ENCODE measurements around the gene ANAPC5.

Gene ANAPC5

GRCh38 chr12:121288986-121289385 is 63.2 kb downstream of the ANAPC5 start:
- Histone ChIP-seq H3K36me3 (ENCODE audit: control insufficient read depth, insufficient read depth, low read length) (no peaks in the 10 kb centered on the region; the same call in none of the 2 replicates), H3K4me3 (replicated peaks; ENCODE audit: low read depth, low read length) (no peak overlapping the region), H3K27me3 (replicated peaks; ENCODE audit: control insufficient read depth, insufficient read depth, low read length) (no peaks in the 10 kb centered on the region)
- TF ChIP-seq CTCF (IDR thresholded peaks at IDR 0.05; ENCODE audit: insufficient read depth, low read length, poor library complexity, severe bottlenecking): no peak
- DNase-seq (ENCODE audit: extremely low read depth, insufficient read length): no peak

- DNase-seq (ENCODE audit: extremely low read depth, insufficient read length): no peak
- Histone ChIP-seq H3K36me3 (ENCODE audit: control insufficient read depth, insufficient read depth, low read length) (peaks cover 2% of the 10 kb centered on the region), H3K27me3 (replicated peaks; ENCODE audit: control insufficient read depth, insufficient read depth, low read length) (no peaks in the 10 kb centered on the region), H3K4me3 (replicated peaks; ENCODE audit: low read depth, low read length) (no peak overlapping the region)
- no peak for TF ChIP-seq CTCF (IDR thresholded peaks at IDR 0.05; ENCODE audit: insufficient read depth, low read length, poor library complexity, severe bottlenecking)
Observed at GRCh38 chr12:121288158-121288845, 63.9 kb downstream of the ANAPC5 start.

- H3K36me3 ChIP-seq (ENCODE audit: control insufficient read depth, insufficient read depth, low read length): peaks cover 3% of the 10 kb centered on the region
- no peaks in the 10 kb centered on the region for H3K27me3 ChIP-seq (replicated peaks; ENCODE audit: control insufficient read depth, insufficient read depth, low read length)
- TF ChIP-seq CTCF (IDR thresholded peaks at IDR 0.05; ENCODE audit: insufficient read depth, low read length, poor library complexity, severe bottlenecking): no peak
- no peak for DNase-seq (ENCODE audit: extremely low read depth, insufficient read length)
- H3K4me3 ChIP-seq (replicated peaks; ENCODE audit: low read depth, low read length): no peak overlapping the region
Observed at GRCh38 chr12:121287267-121287954, 64.8 kb downstream of the ANAPC5 start.

DNA sequence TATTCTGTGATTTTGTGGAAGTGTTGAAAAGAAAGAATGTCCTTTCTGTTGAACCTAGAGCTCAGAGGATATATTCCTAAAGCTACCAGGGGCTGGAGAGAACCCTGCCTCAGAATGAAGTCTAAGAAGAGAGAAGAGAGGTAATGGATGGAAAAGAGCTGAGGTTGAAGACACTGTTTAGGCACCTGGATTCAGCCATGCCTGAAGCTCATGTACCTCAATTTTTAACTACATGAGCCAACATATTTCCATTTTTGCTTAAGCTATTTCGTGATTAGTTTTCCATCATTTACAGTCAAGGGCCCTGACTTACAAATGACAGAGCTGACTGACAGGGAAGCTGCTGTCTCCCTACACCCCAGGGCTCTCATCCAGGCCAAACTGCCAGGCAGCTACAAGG is 66.4 kb downstream of the ANAPC5 start:
- Histone ChIP-seq H3K27me3 (replicated peaks; ENCODE audit: control insufficient read depth, insufficient read depth, low read length) (no peaks in the 10 kb centered on the region), H3K36me3 (ENCODE audit: control insufficient read depth, insufficient read depth, low read length) (peaks cover 3% of the 10 kb centered on the region), H3K4me3 (replicated peaks; ENCODE audit: low read depth, low read length) (no peak overlapping the region)
- no peak for DNase-seq (ENCODE audit: extremely low read depth, insufficient read length)
- no peak for TF ChIP-seq CTCF (IDR thresholded peaks at IDR 0.05; ENCODE audit: insufficient read depth, low read length, poor library complexity, severe bottlenecking)

DNA sequence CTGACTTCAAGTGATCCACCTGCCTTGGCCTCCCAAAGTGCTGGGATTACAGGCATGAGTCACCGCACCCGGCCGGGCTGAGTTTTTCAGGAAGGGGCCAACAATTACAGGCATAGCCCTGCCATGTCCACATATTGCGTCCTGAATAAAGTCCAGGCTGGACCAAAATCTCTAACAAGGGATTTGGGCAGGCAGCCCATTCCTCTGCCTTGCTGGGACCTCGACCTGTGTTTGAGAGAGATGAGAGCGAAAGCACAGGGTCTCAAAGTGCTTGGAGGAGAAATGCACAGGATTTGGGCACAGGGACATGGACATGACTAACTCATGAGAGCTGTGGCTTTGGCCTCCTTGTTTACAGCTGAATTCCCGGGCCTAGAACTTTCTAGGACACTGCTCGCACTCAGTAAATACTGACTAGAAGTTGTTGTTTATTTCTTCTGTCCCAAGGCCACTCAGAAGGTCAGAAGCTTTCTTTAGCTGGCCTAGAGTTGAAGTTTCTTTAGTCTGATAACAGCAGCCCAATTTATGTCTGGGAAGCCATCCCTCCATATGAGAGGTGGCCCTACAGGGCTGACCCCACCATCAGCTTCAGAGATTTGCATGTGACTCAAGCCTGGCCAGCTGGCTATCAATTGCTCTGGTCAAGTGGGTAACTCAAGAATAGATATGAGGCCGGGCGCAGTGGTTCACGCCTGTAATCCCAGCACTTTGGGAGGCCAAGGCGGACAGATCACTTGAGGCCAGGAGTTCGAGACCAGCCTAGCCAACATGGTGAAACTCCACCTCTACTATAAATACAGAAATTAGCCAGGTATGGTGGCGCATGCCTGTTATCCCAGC is 67.4 kb downstream of the ANAPC5 start:
- Histone ChIP-seq H3K4me3 (replicated peaks; ENCODE audit: low read depth, low read length) (no peak overlapping the region), H3K36me3 (ENCODE audit: control insufficient read depth, insufficient read depth, low read length) (peaks cover 3% of the 10 kb centered on the region), H3K27me3 (replicated peaks; ENCODE audit: control insufficient read depth, insufficient read depth, low read length) (no peaks in the 10 kb centered on the region)
- TF ChIP-seq CTCF (IDR thresholded peaks at IDR 0.05; ENCODE audit: insufficient read depth, low read length, poor library complexity, severe bottlenecking): no peak
- no peak for DNase-seq (ENCODE audit: extremely low read depth, insufficient read length)
